DND-41 (cell line): Measurements from ENCODE around the gene ARPC1B.

Experiments used
- CTCF ChIP-seq: IDR thresholded peaks from 2 replicates; pipeline ENCODE4 v1.5.1; 2012; ENCODE audit warnings: borderline replicate concordance, low read length, moderate library complexity, mild to moderate bottlenecking; ENCODE audit not compliant: poor library complexity, severe bottlenecking; ENCODE audit errors: extremely low read depth
- EZH2 ChIP-seq: IDR thresholded peaks from 3 replicates; pipeline ENCODE4 v1.6.1; 2012; ENCODE audit warnings: borderline replicate concordance, low read depth, mild to moderate bottlenecking, moderate library complexity, low read length, inconsistent platforms; ENCODE audit not compliant: severe bottlenecking

GRCh38 chr7:99380032-99380822 lies 5.7 kb downstream of the ARPC1B start:
- TF ChIP-seq CTCF (no peak), EZH2 (no peak)
